Spleen (tissue), 7 donors: ENCODE data around the gene ZMIZ1.

Experiments used
- POLR2A ChIP-seq, 3 donors: fragments of 450-650 bp; IDR thresholded peaks; one replicate each; pipeline ENCODE4 v1.5.1; 2017; ENCODE audit warnings: antibody characterized with exemption in 3 of 3, mild to moderate bottlenecking in 1 of 3
- POLR2AphosphoS5 ChIP-seq, 3 donors: sonication (generic); formaldehyde crosslinking; IDR thresholded peaks; one replicate each; pipeline ENCODE4 v1.5.1; 2017; ENCODE audit warnings: antibody characterized with exemption in 3 of 3
- TF ChIP-seq, protein P1 (sequence below), 11 experiments: fragments of 200-600 bp in 7 of 11; fragments of 450-650 bp in 4 of 11; sonication (generic) in 4 of 11; IDR thresholded peaks in 8 of 11; conservative IDR thresholded peaks in 3 of 11; 1 replicate in 7 of 11; 2 replicates in 4 of 11; pipeline versions ENCODE4 v1.4.0 to v1.8.0; 2016 to 2021; ENCODE audit warnings: antibody characterized with exemption in 11 of 11, inconsistent platforms in 4 of 11, mild to moderate bottlenecking in 1 of 11
- donor health status: DM: no; HTN: no; CAD: no; lungs with moderate emphysema.
- donor health status: DM: no; HTN: no; CAD: no.
- donor health status: DM: no; HTN: no; CAD: no.

DNA sequence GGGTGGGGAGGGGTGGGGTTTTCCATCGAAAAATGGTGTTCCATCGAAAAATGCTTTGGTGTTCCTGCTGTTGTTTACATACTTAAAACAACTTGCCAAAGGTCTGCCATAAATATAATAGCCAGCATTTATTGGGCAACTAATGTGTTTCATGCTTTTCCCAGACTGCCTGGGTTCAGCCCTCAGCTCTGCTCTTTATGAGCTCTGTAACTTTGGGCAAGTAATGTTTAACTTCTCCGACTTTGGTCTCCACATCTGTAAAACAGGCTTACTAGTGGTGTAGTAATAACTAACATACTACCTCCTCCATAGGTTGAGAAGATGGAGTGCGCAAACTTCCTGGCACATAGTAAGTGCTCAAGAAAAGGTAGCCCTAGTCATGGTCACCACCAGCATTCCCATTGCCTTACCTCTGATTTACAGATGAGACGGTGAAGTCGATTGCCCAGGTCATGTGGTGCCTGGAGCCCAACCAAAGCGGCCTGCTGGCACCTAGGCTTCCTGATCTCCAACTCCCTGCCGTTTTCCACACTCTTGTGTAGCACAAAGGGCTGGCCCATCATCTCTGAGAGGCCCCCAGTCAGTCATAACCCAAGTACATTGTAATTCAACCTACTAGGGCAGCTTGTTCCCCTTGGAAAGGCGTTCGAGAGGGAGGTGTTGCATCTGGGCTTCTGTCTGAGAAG lies 8.9 kb downstream of the ZMIZ1 start:
- TF ChIP-seq, protein P1, sequence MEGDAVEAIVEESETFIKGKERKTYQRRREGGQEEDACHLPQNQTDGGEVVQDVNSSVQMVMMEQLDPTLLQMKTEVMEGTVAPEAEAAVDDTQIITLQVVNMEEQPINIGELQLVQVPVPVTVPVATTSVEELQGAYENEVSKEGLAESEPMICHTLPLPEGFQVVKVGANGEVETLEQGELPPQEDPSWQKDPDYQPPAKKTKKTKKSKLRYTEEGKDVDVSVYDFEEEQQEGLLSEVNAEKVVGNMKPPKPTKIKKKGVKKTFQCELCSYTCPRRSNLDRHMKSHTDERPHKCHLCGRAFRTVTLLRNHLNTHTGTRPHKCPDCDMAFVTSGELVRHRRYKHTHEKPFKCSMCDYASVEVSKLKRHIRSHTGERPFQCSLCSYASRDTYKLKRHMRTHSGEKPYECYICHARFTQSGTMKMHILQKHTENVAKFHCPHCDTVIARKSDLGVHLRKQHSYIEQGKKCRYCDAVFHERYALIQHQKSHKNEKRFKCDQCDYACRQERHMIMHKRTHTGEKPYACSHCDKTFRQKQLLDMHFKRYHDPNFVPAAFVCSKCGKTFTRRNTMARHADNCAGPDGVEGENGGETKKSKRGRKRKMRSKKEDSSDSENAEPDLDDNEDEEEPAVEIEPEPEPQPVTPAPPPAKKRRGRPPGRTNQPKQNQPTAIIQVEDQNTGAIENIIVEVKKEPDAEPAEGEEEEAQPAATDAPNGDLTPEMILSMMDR (IDR thresholded peaks at IDR 0.05 in 8 of 11, conservative IDR thresholded peaks at IDR 0.05 in 3 of 11): no peak
- TF ChIP-seq POLR2AphosphoS5 (IDR thresholded peaks at IDR 0.05) (peak in 1 of 3 donors; percentile 27), POLR2A (IDR thresholded peaks at IDR 0.05) (no peak)
